Measurements from ENCODE around the gene SOX2.
A peak's percentile ranks its signal among the peaks of the same experiment; 100 is the strongest.

Gene SOX2

GRCh38 chr3:181707980-181708379, 3.7 kb upstream of the SOX2 start:
- Histone ChIP-seq H3K4me3 (ENCODE audit: low read depth, low read length) (peak overlapping the region; percentile 27; the same call in 1 of the 2 replicates), H3K9me3 (ENCODE audit: control insufficient read depth, insufficient read depth, low read depth, low read length) (no peaks in the 10 kb centered on the region), H3K27ac (ENCODE audit: low read depth, low read length) (peak overlapping the region; percentile 76), H3K36me3 (ENCODE audit: control insufficient read depth, insufficient read depth, low read length) (peaks cover 4% of the 10 kb centered on the region), H3K4me1 (ENCODE audit: control insufficient read depth, insufficient read depth, low read length) (peaks cover 59% of the 10 kb centered on the region), H3K9ac (ENCODE audit: low read length) (peak overlapping the region; percentile 43), H3K27me3 (ENCODE audit: control insufficient read depth, insufficient read depth, low read length) (peaks cover 38% of the 10 kb centered on the region)

GRCh38 chr3:181709537-181710279, 2.0 kb upstream of the SOX2 start:
- H3K9ac ChIP-seq (ENCODE audit: low read length): peak overlapping the region; percentile 84
- H3K9me3 ChIP-seq (ENCODE audit: control insufficient read depth, insufficient read depth, low read depth, low read length): no peaks in the 10 kb centered on the region
- H3K4me1 ChIP-seq (ENCODE audit: control insufficient read depth, insufficient read depth, low read length): peaks cover 46% of the 10 kb centered on the region
- H3K27me3 ChIP-seq (ENCODE audit: control insufficient read depth, insufficient read depth, low read length): peaks cover 20% of the 10 kb centered on the region
- H3K4me3 ChIP-seq (ENCODE audit: low read depth, low read length): peak overlapping the region; percentile 96
- H3K36me3 ChIP-seq (ENCODE audit: control insufficient read depth, insufficient read depth, low read length): peaks cover 21% of the 10 kb centered on the region
- H3K27ac ChIP-seq (ENCODE audit: low read depth, low read length): peak overlapping the region; percentile 85

GRCh38 chr3:181710345-181711291, 1.1 kb upstream of the SOX2 start:
- H3K4me1 ChIP-seq (ENCODE audit: control insufficient read depth, insufficient read depth, low read length): peaks cover 37% of the 10 kb centered on the region
- H3K9me3 ChIP-seq (ENCODE audit: control insufficient read depth, insufficient read depth, low read depth, low read length): no peaks in the 10 kb centered on the region
- H3K9ac ChIP-seq (ENCODE audit: low read length): peak overlapping the region; percentile 84
- peaks cover 19% of the 10 kb centered on the region; the same call in 1 of the 2 replicates for H3K27me3 ChIP-seq (ENCODE audit: control insufficient read depth, insufficient read depth, low read length)
- H3K36me3 ChIP-seq (ENCODE audit: control insufficient read depth, insufficient read depth, low read length): peaks cover 22% of the 10 kb centered on the region
- peak overlapping the region; percentile 67 for H3K27ac ChIP-seq (ENCODE audit: low read depth, low read length)
- H3K4me3 ChIP-seq (ENCODE audit: low read depth, low read length): peak overlapping the region; percentile 96

- Histone ChIP-seq H3K4me1 (ENCODE audit: control insufficient read depth, insufficient read depth, low read length) (peaks cover 27% of the 10 kb centered on the region), H3K36me3 (ENCODE audit: control insufficient read depth, insufficient read depth, low read length) (peaks cover 22% of the 10 kb centered on the region), H3K27me3 (ENCODE audit: control insufficient read depth, insufficient read depth, low read length) (peaks cover 19% of the 10 kb centered on the region; the same call in 1 of the 2 replicates), H3K4me3 (ENCODE audit: low read depth, low read length) (peak overlapping the region; percentile 96), H3K27ac (ENCODE audit: low read depth, low read length) (peak overlapping the region; percentile 97), H3K9me3 (ENCODE audit: control insufficient read depth, insufficient read depth, low read depth, low read length) (no peaks in the 10 kb centered on the region), H3K9ac (ENCODE audit: low read length) (peak overlapping the region; percentile 98)
Observed at GRCh38 chr3:181712226-181712552, 464 bp downstream of the SOX2 start.

- Histone ChIP-seq H3K27me3 (ENCODE audit: control insufficient read depth, insufficient read depth, low read length) (peaks cover 19% of the 10 kb centered on the region; the same call in 1 of the 2 replicates), H3K9ac (ENCODE audit: low read length) (peak overlapping the region; percentile 98), H3K27ac (ENCODE audit: low read depth, low read length) (peak overlapping the region; percentile 97), H3K9me3 (ENCODE audit: control insufficient read depth, insufficient read depth, low read depth, low read length) (no peaks in the 10 kb centered on the region), H3K4me3 (ENCODE audit: low read depth, low read length) (peak overlapping the region; percentile 96), H3K4me1 (ENCODE audit: control insufficient read depth, insufficient read depth, low read length) (peaks cover 27% of the 10 kb centered on the region), H3K36me3 (ENCODE audit: control insufficient read depth, insufficient read depth, low read length) (peaks cover 22% of the 10 kb centered on the region)
Observed at GRCh38 chr3:181712553-181713279, 991 bp downstream of the SOX2 start.

GRCh38 chr3:181713280-181713647, 1.5 kb downstream of the SOX2 start:
- H3K4me3 ChIP-seq (ENCODE audit: low read depth, low read length): peak overlapping the region; percentile 96
- peaks cover 22% of the 10 kb centered on the region for H3K36me3 ChIP-seq (ENCODE audit: control insufficient read depth, insufficient read depth, low read length)
- peaks cover 29% of the 10 kb centered on the region for H3K4me1 ChIP-seq (ENCODE audit: control insufficient read depth, insufficient read depth, low read length)
- peaks cover 19% of the 10 kb centered on the region; the same call in 1 of the 2 replicates for H3K27me3 ChIP-seq (ENCODE audit: control insufficient read depth, insufficient read depth, low read length)
- no peaks in the 10 kb centered on the region for H3K9me3 ChIP-seq (ENCODE audit: control insufficient read depth, insufficient read depth, low read depth, low read length)
- peak overlapping the region; percentile 98 for H3K9ac ChIP-seq (ENCODE audit: low read length)
- peak overlapping the region; percentile 97; the same call in 1 of the 2 replicates for H3K27ac ChIP-seq (ENCODE audit: low read depth, low read length)

GRCh38 chr3:181713676-181714612, 2.2 kb downstream of the SOX2 start:
- peaks cover 19% of the 10 kb centered on the region; the same call in 1 of the 2 replicates for H3K27me3 ChIP-seq (ENCODE audit: control insufficient read depth, insufficient read depth, low read length)
- H3K9ac ChIP-seq (ENCODE audit: low read length): peak overlapping the region; percentile 98
- peak overlapping the region; percentile 96 for H3K4me3 ChIP-seq (ENCODE audit: low read depth, low read length)
- H3K9me3 ChIP-seq (ENCODE audit: control insufficient read depth, insufficient read depth, low read depth, low read length): no peaks in the 10 kb centered on the region
- peak overlapping the region; percentile 97 for H3K27ac ChIP-seq (ENCODE audit: low read depth, low read length)
- peaks cover 22% of the 10 kb centered on the region for H3K36me3 ChIP-seq (ENCODE audit: control insufficient read depth, insufficient read depth, low read length)
- peaks cover 29% of the 10 kb centered on the region for H3K4me1 ChIP-seq (ENCODE audit: control insufficient read depth, insufficient read depth, low read length)

- peak overlapping the region; percentile 96 for H3K4me3 ChIP-seq (ENCODE audit: low read depth, low read length)
- peaks cover 38% of the 10 kb centered on the region for H3K4me1 ChIP-seq (ENCODE audit: control insufficient read depth, insufficient read depth, low read length)
- H3K9ac ChIP-seq (ENCODE audit: low read length): peak overlapping the region; percentile 98
- H3K36me3 ChIP-seq (ENCODE audit: control insufficient read depth, insufficient read depth, low read length): peaks cover 22% of the 10 kb centered on the region
- peak overlapping the region; percentile 97 for H3K27ac ChIP-seq (ENCODE audit: low read depth, low read length)
- peaks cover 8% of the 10 kb centered on the region; the same call in 1 of the 2 replicates for H3K27me3 ChIP-seq (ENCODE audit: control insufficient read depth, insufficient read depth, low read length)
- H3K9me3 ChIP-seq (ENCODE audit: control insufficient read depth, insufficient read depth, low read depth, low read length): no peaks in the 10 kb centered on the region
Observed at GRCh38 chr3:181715571-181716340, 4.0 kb downstream of the SOX2 start.

- Histone ChIP-seq H3K9ac (ENCODE audit: low read length) (peak overlapping the region; percentile 77), H3K4me1 (ENCODE audit: control insufficient read depth, insufficient read depth, low read length) (peaks cover 50% of the 10 kb centered on the region), H3K27me3 (ENCODE audit: control insufficient read depth, insufficient read depth, low read length) (peaks cover 8% of the 10 kb centered on the region; the same call in 1 of the 2 replicates), H3K9me3 (ENCODE audit: control insufficient read depth, insufficient read depth, low read depth, low read length) (no peaks in the 10 kb centered on the region), H3K27ac (ENCODE audit: low read depth, low read length) (peak overlapping the region; percentile 97), H3K4me3 (ENCODE audit: low read depth, low read length) (peak overlapping the region; percentile 96), H3K36me3 (ENCODE audit: control insufficient read depth, insufficient read depth, low read length) (peaks cover 22% of the 10 kb centered on the region)
Observed at GRCh38 chr3:181716966-181717365, 5.2 kb downstream of the SOX2 start.

All from HUES6 (cell line).